ENCODE measurements around the gene MIGA1.

MIGA1 gene

DNA sequence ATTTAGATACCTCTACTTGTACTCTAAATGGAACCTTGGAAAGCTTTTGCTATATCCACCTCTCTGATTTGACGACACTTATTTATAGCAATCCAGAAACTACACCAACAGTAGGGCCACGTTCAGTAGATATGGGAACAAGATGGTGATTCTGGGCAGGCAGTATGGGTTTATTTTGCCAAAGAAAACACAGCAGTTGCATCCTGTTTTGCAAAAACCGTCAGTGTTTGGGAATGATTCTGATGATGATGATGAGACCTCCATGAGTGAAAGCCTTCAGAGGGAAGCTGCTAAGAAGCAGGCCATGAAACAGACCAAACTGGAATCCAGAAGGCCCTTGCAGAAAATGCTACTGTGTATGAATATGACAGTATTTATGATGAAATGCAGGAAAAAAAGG lies 67.5 kb downstream of the MIGA1 start:
- TF ChIP-seq, protein P1, sequence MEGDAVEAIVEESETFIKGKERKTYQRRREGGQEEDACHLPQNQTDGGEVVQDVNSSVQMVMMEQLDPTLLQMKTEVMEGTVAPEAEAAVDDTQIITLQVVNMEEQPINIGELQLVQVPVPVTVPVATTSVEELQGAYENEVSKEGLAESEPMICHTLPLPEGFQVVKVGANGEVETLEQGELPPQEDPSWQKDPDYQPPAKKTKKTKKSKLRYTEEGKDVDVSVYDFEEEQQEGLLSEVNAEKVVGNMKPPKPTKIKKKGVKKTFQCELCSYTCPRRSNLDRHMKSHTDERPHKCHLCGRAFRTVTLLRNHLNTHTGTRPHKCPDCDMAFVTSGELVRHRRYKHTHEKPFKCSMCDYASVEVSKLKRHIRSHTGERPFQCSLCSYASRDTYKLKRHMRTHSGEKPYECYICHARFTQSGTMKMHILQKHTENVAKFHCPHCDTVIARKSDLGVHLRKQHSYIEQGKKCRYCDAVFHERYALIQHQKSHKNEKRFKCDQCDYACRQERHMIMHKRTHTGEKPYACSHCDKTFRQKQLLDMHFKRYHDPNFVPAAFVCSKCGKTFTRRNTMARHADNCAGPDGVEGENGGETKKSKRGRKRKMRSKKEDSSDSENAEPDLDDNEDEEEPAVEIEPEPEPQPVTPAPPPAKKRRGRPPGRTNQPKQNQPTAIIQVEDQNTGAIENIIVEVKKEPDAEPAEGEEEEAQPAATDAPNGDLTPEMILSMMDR (IDR thresholded peaks at IDR 0.05; ENCODE audit: low read depth, low read length): no peak
- H3K4me3 ChIP-seq (ENCODE audit: low read depth, low read length): no peak overlapping the region
- DNase-seq (ENCODE audit: low read depth): no peak

DNA sequence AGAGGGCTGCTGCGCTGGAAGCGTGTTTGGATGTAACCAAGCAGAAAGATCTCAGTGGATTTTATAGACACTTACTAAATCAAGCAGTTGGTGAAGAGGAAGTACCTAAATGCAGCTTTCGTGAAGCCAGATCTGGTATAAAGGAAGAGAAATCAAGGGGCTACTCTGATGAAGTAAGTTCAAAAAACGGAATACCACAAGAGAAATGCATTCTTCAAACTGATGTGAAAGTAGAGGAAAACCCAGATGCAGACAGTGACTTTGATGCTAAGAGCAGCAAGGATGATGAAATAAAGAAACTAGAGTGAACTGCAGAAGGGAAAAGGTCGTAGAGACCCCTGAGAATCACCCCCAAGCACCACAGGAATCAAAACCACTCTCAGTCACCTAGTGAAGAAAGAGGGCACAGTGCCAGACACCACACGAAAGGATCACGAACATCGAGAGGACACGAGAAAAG lies 68.2 kb downstream of the MIGA1 start:
- no peak overlapping the region for H3K4me3 ChIP-seq (ENCODE audit: low read depth, low read length)
- TF ChIP-seq POLR2A (IDR thresholded peaks at IDR 0.05; ENCODE audit: extremely low read depth, insufficient read length) (no peak), MYC (IDR thresholded peaks at IDR 0.05; ENCODE audit: low read depth, low read length) (no peak)
- TF ChIP-seq, protein P1 (IDR thresholded peaks at IDR 0.05; ENCODE audit: low read depth, low read length): no peak
- TF ChIP-seq, protein P2, sequence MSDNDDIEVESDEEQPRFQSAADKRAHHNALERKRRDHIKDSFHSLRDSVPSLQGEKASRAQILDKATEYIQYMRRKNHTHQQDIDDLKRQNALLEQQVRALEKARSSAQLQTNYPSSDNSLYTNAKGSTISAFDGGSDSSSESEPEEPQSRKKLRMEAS (IDR thresholded peaks at IDR 0.05; ENCODE audit: low read depth, low read length): no peak

DNA sequence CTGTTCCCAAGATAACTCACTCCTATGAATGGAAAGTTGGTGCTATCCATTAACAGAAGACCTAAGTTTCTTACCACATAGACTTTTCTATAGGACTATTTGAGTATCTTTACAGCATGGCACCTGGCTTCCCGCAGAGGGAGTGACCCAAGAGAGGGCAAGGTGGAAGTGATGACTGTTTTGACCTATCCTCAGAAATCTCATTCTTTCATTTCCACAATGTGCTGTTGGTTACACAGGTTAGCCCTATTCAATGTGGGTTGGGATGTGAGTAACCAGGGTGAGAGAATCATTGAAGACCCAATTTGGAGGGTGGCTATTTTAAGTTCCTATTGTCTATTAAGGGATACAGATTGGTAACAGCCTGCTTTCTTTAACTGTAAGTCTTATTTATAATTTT lies 70.6 kb downstream of the MIGA1 start:
- no peak overlapping the region for H3K4me3 ChIP-seq (ENCODE audit: low read depth, low read length)
- TF ChIP-seq, protein P1 (IDR thresholded peaks at IDR 0.05; ENCODE audit: low read depth, low read length): no peak
- no peak for DNase-seq (ENCODE audit: low read depth)

More for the DNA sequence above, 68.2 kb downstream of the MIGA1 start:
- no peak for DNase-seq (ENCODE audit: low read depth)

DNA sequence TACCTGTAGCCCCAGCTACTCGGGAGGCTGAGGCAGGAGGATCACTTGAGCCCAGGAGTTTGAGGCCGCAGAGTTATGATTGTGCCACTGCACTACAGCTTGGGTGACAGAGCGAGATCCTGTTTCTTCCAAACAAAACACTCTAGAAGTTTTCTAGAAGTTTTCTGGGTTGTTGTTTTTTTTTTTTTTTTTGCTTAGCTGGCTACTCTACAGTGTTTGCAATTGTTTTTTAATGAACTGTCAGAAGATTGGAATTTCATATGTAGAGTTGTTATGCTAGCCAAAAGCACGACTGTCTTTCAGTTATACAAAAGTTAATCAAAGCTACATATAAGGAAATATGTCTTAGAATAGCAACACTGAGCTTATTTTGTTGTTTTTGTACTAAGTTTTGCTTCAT lies 78.1 kb downstream of the MIGA1 start:
- no peak for DNase-seq (ENCODE audit: low read depth)
- no peak overlapping the region for H3K4me3 ChIP-seq (ENCODE audit: low read depth, low read length)
- no peak for TF ChIP-seq POLR2A (IDR thresholded peaks at IDR 0.05; ENCODE audit: extremely low read depth, insufficient read length)
- TF ChIP-seq, protein P1 (IDR thresholded peaks at IDR 0.05; ENCODE audit: low read depth, low read length): no peak
- TF ChIP-seq MYC (IDR thresholded peaks at IDR 0.05; ENCODE audit: low read depth, low read length): no peak
- TF ChIP-seq, protein P2 (IDR thresholded peaks at IDR 0.05; ENCODE audit: low read depth, low read length): no peak

DNA sequence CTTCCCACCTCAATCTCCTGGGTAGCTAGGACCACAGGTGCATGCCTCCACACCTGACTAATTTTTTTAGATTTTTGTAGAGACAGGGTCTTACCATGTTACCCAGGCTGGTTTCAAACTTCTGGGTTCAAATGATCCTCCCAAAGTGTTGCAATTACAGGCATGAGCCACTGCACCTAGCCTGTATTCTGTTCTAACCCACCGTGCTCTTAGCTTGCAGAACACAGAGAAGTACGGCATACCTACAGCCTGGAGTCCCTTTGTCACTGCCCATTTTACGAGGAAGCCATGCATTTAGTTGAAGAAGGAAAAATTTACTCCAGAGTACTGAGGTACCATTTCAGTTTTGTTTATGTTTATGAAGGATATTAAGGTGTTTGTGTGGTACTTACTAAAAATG lies 79.3 kb downstream of the MIGA1 start:
- no peak overlapping the region for H3K4me3 ChIP-seq (ENCODE audit: low read depth, low read length)
- TF ChIP-seq MYC (IDR thresholded peaks at IDR 0.05; ENCODE audit: low read depth, low read length): no peak
- TF ChIP-seq POLR2A (IDR thresholded peaks at IDR 0.05; ENCODE audit: extremely low read depth, insufficient read length): no peak
- TF ChIP-seq, protein P1 (IDR thresholded peaks at IDR 0.05; ENCODE audit: low read depth, low read length): no peak
- TF ChIP-seq, protein P2 (IDR thresholded peaks at IDR 0.05; ENCODE audit: low read depth, low read length): no peak
- DNase-seq (ENCODE audit: low read depth): no peak

DNA sequence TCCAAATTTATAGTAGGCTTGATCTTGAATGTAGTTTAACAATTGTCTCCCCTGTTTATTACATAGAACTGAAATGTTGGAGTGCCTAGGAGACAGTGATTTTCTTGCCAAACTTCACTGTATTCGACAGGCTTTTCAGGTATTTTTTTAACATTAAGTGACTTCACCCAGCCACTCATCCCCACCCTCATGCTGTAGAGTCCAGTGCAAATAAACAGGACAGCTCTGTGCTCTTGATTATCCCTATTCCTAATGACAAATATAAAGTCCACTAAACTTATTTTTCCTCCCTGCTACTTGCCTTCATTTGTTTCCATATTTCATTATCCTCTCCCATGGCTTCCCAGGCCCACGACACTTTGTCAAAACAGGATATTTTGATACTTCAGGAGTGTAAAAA lies 79.8 kb downstream of the MIGA1 start:
- TF ChIP-seq, protein P2 (IDR thresholded peaks at IDR 0.05; ENCODE audit: low read depth, low read length): no peak
- TF ChIP-seq POLR2A (IDR thresholded peaks at IDR 0.05; ENCODE audit: extremely low read depth, insufficient read length) (no peak), MYC (IDR thresholded peaks at IDR 0.05; ENCODE audit: low read depth, low read length) (no peak)
- TF ChIP-seq, protein P1 (IDR thresholded peaks at IDR 0.05; ENCODE audit: low read depth, low read length): no peak
- H3K4me3 ChIP-seq (ENCODE audit: low read depth, low read length): no peak overlapping the region
- no peak for DNase-seq (ENCODE audit: low read depth)
